Fibroblast of skin of left quadriceps (primary cell): ENCODE results near the gene TRIM24.

Source experiments
- DNase-seq, 2 experiments: peaks; one replicate each; pipeline ENCODE4 v3.0.0-alpha.2; 2013; ENCODE audit warnings: low read depth in 2 of 2

The TRIM24 gene

GRCh38 chr7:138575897-138576428 lies 115.9 kb downstream of the TRIM24 start:
- no peak for DNase-seq

- DNase-seq: no peak
Observed at GRCh38 chr7:138579136-138579535, 119.1 kb downstream of the TRIM24 start.

GRCh38 chr7:138579671-138580070 lies 119.6 kb downstream of the TRIM24 start:
- no peak for DNase-seq

GRCh38 chr7:138581065-138581464 lies 121.0 kb downstream of the TRIM24 start:
- no peak for DNase-seq

GRCh38 chr7:138584283-138584682 lies 124.2 kb downstream of the TRIM24 start:
- DNase-seq: no peak

GRCh38 chr7:138584696-138585095 lies 124.6 kb downstream of the TRIM24 start:
- DNase-seq: no peak

- DNase-seq: no peak
Observed at GRCh38 chr7:138585283-138585993, 125.4 kb downstream of the TRIM24 start.

- DNase-seq: no peak
Observed at GRCh38 chr7:138587485-138587884, 127.4 kb downstream of the TRIM24 start.

GRCh38 chr7:138588986-138589385 lies 128.9 kb downstream of the TRIM24 start:
- no peak for DNase-seq

GRCh38 chr7:138590154-138590553 lies 130.1 kb downstream of the TRIM24 start:
- DNase-seq: no peak

- no peak for DNase-seq
Observed at GRCh38 chr7:138595454-138595853, 135.4 kb downstream of the TRIM24 start.

GRCh38 chr7:138602451-138602850 lies 142.4 kb downstream of the TRIM24 start:
- no peak for DNase-seq

GRCh38 chr7:138603549-138604318 lies 143.7 kb downstream of the TRIM24 start:
- no peak for DNase-seq

GRCh38 chr7:138606236-138606635 lies 146.2 kb downstream of the TRIM24 start:
- DNase-seq: no peak

GRCh38 chr7:138607216-138608126 lies 147.4 kb downstream of the TRIM24 start:
- no peak for DNase-seq

- DNase-seq: no peak
Observed at GRCh38 chr7:138608275-138608674, 148.2 kb downstream of the TRIM24 start.

- no peak for DNase-seq
Observed at GRCh38 chr7:138610671-138611170, 150.7 kb downstream of the TRIM24 start.

- no peak for DNase-seq
Observed at GRCh38 chr7:138613630-138614029, 153.6 kb downstream of the TRIM24 start.

- DNase-seq: no peak
Observed at GRCh38 chr7:138616085-138616484, 156.0 kb downstream of the TRIM24 start.

- no peak for DNase-seq
Observed at GRCh38 chr7:138618506-138618905, 158.4 kb downstream of the TRIM24 start.

- DNase-seq: no peak
Observed at GRCh38 chr7:138618933-138619332, 158.9 kb downstream of the TRIM24 start.

GRCh38 chr7:138622841-138623240 lies 162.8 kb downstream of the TRIM24 start:
- DNase-seq: no peak
